Measurements from ENCODE around the gene TTC4. TPM values are rescaled to one million over a fixed set of nuclear protein-coding genes. Genes with fewer than 3 reads are reported as not detected.

Gene TTC4
- total and polyA plus RNA-seq, 7 donors: 25.0 to 58.9 (median 39.3) TPM

GRCh38 chr1:54744696-54745095 lies 29.0 kb downstream of the TTC4 start:
- ATAC-seq (no peak), DNase-seq (no peak)
- no peak overlapping the region for H3K4me3 ChIP-seq
- H3K9me3 ChIP-seq: no peaks in the 10 kb centered on the region
- no peaks in the 10 kb centered on the region for H3K27me3 ChIP-seq (ENCODE audit: insufficient read depth in 3 of 3, low read length in 2 of 3)
- WGBS, 3 donors: 88 to 92% (median 90%) methylated on average over 3 of the region's 3 CpGs
- TF ChIP-seq, protein P1, sequence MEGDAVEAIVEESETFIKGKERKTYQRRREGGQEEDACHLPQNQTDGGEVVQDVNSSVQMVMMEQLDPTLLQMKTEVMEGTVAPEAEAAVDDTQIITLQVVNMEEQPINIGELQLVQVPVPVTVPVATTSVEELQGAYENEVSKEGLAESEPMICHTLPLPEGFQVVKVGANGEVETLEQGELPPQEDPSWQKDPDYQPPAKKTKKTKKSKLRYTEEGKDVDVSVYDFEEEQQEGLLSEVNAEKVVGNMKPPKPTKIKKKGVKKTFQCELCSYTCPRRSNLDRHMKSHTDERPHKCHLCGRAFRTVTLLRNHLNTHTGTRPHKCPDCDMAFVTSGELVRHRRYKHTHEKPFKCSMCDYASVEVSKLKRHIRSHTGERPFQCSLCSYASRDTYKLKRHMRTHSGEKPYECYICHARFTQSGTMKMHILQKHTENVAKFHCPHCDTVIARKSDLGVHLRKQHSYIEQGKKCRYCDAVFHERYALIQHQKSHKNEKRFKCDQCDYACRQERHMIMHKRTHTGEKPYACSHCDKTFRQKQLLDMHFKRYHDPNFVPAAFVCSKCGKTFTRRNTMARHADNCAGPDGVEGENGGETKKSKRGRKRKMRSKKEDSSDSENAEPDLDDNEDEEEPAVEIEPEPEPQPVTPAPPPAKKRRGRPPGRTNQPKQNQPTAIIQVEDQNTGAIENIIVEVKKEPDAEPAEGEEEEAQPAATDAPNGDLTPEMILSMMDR (IDR thresholded peaks at IDR 0.05): no peak
- H3K27ac ChIP-seq: no peak overlapping the region
- H3K4me1 ChIP-seq: no peaks in the 10 kb centered on the region
- H3K36me3 ChIP-seq (ENCODE audit: insufficient read depth in 1 of 2, low read depth in 1 of 2): peaks cover 0 to 45% of the 10 kb centered on the region in 2 donors
- intact Hi-C loops (cut with DNase I): no loop called here

DNA sequence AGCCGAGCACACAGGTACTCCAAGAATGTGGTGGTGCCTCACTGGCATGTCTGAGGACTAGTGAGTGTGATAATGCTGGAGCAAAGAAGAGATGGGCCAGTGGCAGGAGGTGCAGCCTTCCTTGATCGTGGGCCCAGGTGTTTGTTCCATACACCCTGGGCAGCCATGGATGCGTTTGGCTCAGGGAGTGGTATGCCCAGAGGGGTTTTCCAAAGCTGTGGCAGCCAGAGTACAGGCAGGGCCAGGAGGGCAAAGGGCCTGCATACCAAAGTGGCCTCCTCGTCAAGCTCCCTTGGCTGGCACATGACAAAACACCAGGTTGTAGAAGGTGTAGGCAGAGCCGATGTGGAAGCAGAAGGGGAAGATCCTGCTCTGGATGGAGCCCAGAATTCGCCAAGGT lies 29.6 kb downstream of the TTC4 start:
- intact Hi-C loops (cut with DNase I): no loop called here
- Histone ChIP-seq H3K27ac (no peak overlapping the region), H3K36me3 (ENCODE audit: insufficient read depth in 1 of 2, low read depth in 1 of 2) (peaks cover 0 to 39% of the 10 kb centered on the region in 2 donors), H3K27me3 (ENCODE audit: insufficient read depth in 3 of 3, low read length in 2 of 3) (no peaks in the 10 kb centered on the region), H3K4me1 (no peaks in the 10 kb centered on the region), H3K9me3 (no peaks in the 10 kb centered on the region), H3K4me3 (no peak overlapping the region)
- TF ChIP-seq, protein P1 (IDR thresholded peaks at IDR 0.05): no peak
- DNase-seq: no peak
- ATAC-seq: no peak
- 78 to 82% (median 81%) methylated on average over 6 of the region's 6 CpGs for WGBS, 3 donors

DNA sequence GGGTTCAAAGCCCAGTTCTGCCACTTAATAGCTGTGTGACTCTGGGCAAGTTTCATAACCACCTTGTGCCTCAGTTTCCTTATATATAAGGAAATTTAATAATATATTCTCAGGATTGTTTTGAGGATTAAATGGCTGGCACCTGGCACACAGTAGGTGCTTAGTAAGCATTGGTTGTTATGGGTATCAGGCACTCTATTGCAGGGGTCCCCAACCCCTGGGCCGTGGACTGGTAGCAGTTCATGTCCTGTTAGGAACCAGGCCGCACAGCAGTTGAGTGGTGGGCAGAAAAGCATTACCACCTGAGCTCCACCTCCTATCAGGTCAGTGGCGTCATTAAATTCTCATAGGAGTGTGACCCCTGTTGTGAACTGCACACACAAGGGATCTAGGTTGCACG lies 30.2 kb downstream of the TTC4 start:
- intact Hi-C loops (cut with DNase I): no loop called here
- H3K9me3 ChIP-seq: no peaks in the 10 kb centered on the region
- H3K27ac ChIP-seq: no peak overlapping the region
- TF ChIP-seq, protein P1 (IDR thresholded peaks at IDR 0.05): no peak
- ATAC-seq: no peak
- 93 to 98% (median 94%) methylated on average over 4 of the region's 4 CpGs for WGBS, 3 donors
- DNase-seq: no peak
- H3K4me3 ChIP-seq: no peak overlapping the region
- H3K27me3 ChIP-seq (ENCODE audit: insufficient read depth in 3 of 3, low read length in 2 of 3): no peaks in the 10 kb centered on the region
- H3K36me3 ChIP-seq (ENCODE audit: insufficient read depth in 1 of 2, low read depth in 1 of 2): peaks cover 0 to 33% of the 10 kb centered on the region in 2 donors
- no peaks in the 10 kb centered on the region for H3K4me1 ChIP-seq

GRCh38 chr1:54748094-54748835 lies 32.6 kb downstream of the TTC4 start:
- ATAC-seq (no peak), DNase-seq (no peak)
- Histone ChIP-seq H3K27me3 (ENCODE audit: insufficient read depth in 3 of 3, low read length in 2 of 3) (no peaks in the 10 kb centered on the region), H3K36me3 (ENCODE audit: insufficient read depth in 1 of 2, low read depth in 1 of 2) (peaks cover 0 to 9% of the 10 kb centered on the region in 2 donors), H3K4me3 (no peak overlapping the region), H3K4me1 (no peaks in the 10 kb centered on the region), H3K27ac (no peak overlapping the region), H3K9me3 (no peaks in the 10 kb centered on the region)
- intact Hi-C loops (cut with DNase I): no loop called here
- 77 to 84% (median 81%) methylated on average over 14 of the region's 14 CpGs for WGBS, 3 donors
- TF ChIP-seq, protein P1 (IDR thresholded peaks at IDR 0.05): no peak

DNA sequence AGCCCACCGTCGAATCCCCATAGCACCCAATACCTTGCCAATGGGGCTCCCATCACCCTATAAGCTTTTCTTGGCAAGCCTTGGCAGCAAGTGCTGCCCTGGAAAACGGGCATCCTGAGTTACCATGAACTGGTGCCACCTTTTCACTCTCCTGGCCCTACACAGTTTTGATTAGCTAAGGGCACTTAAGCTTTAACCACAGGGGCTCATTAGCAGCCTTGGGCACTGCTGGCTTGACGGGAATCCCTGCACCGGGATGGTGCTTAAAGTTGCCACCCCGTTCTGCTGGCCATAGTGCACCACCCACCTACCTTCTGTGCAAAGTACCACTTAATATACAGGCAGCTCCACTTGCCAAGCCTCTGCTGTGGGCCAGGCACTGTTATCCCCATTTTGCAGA lies 34.9 kb downstream of the TTC4 start:
- intact Hi-C loops (cut with DNase I): no loop called here
- TF ChIP-seq, protein P1 (IDR thresholded peaks at IDR 0.05): no peak
- Histone ChIP-seq H3K9me3 (no peaks in the 10 kb centered on the region), H3K4me1 (peaks cover 4% of the 10 kb centered on the region), H3K27me3 (ENCODE audit: insufficient read depth in 3 of 3, low read length in 2 of 3) (no peaks in the 10 kb centered on the region), H3K4me3 (no peak overlapping the region), H3K27ac (no peak overlapping the region), H3K36me3 (ENCODE audit: insufficient read depth in 1 of 2, low read depth in 1 of 2) (no peaks in the 10 kb centered on the region)
- DNase-seq: no peak
- no peak for ATAC-seq
- 70 to 73% (median 72%) methylated on average over 6 of the region's 6 CpGs for WGBS, 3 donors
